ENCODE measurements around the gene CYB561D2. TPM values are rescaled to one million over a fixed set of nuclear protein-coding genes. Genes with fewer than 3 reads are reported as not detected.

The CYB561D2 gene
- total and polyA plus RNA-seq, 2 experiments from 2014 or later = 28.3 to 37.7 TPM

DNA sequence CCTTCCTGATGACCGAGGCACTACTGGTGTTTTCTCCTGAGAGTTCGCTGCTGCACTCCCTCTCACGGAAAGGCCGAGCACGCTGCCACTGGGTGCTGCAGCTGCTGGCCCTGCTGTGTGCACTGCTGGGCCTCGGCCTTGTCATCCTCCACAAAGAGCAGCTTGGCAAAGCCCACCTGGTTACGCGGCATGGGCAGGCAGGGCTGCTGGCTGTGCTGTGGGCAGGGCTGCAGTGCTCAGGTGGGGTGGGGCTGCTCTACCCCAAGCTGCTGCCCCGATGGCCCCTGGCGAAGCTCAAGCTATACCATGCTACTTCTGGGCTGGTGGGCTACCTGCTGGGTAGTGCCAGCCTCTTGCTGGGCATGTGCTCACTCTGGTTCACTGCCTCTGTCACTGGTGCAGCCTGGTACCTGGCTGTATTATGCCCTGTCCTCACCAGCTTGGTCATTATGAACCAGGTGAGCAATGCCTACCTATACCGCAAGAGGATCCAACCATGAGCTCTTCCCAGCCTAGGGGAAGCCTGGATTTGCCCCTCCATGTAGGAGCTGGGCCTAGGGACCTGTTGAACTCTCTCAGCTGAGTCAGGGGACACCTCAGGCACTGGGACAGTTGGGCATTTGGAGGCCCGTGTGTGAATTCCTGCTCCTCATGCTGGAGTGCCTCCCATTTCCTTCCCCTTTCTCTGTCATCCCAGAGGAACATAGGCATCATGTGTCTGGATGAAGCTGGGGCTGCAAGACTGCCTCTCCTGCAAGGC lies 2.8 kb downstream of the CYB561D2 start:
- H3K4me2 ChIP-seq (ENCODE audit: unreplicated experiment) = no peak overlapping the region
- no peaks in the 10 kb centered on the region for H3K9me2 ChIP-seq (ENCODE audit: insufficient read depth)
- no peak for DNase-seq
- H3K27me3 ChIP-seq (replicated peaks; ENCODE audit: insufficient read depth) = no peaks in the 10 kb centered on the region
- H3K27ac ChIP-seq = peak overlapping the region; percentile 41
- H3K4me3 ChIP-seq = no peak overlapping the region
- WGBS, 2 experiments (ENCODE audit: low coverage in 1 of 2, low lambda C conversion rate in 2 of 2, missing lambda C conversion rate in 2 of 2) = 70 to 71% methylated on average over 12 of the region's 12 CpGs
- TF ChIP-seq EZH2 (IDR thresholded peaks at IDR 0.05; ENCODE audit: insufficient read depth, poor library complexity, severe bottlenecking) (no peak), EZH2phosphoT487 (IDR thresholded peaks at IDR 0.05; ENCODE audit: insufficient read depth, low read depth) (no peak)
- H2AFZ ChIP-seq = no peak overlapping the region
- no peaks in the 10 kb centered on the region for H3K9me3 ChIP-seq (ENCODE audit: low read depth)
- peaks cover 7% of the 10 kb centered on the region; the same call in 1 of the 2 replicates for H3K36me3 ChIP-seq (ENCODE audit: low read depth)
- peaks cover 42% of the 10 kb centered on the region for H3K4me1 ChIP-seq (ENCODE audit: insufficient read depth)
- peaks cover 89% of the 10 kb centered on the region for H3K79me2 ChIP-seq (ENCODE audit: insufficient read depth)
- H4K20me1 ChIP-seq (ENCODE audit: insufficient read depth) = peaks cover 10% of the 10 kb centered on the region; the same call in 1 of the 2 replicates
- peak overlapping the region; percentile 22; the same call in 1 of the 2 replicates for H3K9ac ChIP-seq
- in situ Hi-C loops (cut with MboI) = no loop called here
- H3F3A ChIP-seq (ENCODE audit: insufficient read depth) = peaks cover 14% of the 10 kb centered on the region; the same call in 1 of the 2 replicates

DNA sequence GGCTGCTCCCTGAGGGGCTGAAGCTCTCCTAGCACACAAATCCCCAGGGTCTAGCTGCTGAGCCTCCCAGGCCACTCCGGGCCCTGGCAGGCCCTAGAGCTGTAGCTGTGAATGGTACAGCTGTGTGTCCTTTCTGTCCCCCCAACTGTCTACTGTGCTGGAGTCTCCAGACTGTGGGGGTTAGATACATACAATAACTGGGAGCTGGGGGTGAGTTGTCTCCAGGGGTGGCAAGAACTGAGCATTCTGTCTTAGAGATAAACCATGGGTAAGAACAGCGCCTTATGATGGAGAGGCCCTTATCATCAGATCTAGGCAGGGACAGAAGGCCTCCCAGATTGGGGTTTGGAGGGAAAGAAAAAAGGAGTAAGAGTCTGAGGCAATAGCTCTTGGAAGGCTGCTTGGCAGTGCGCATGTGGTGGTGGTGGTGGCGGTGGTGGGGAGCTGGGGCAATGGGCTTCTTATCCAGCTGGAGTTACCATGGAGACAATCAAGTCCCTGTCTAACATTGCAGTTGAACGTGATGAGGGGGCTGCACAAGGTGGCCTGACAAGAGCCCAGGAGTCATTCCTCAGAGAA lies 3.6 kb downstream of the CYB561D2 start:
- H4K20me1 ChIP-seq (ENCODE audit: insufficient read depth) = peaks cover 10% of the 10 kb centered on the region; the same call in 1 of the 2 replicates
- DNase-seq = no peak
- WGBS, 2 experiments (ENCODE audit: low coverage in 1 of 2, low lambda C conversion rate in 2 of 2, missing lambda C conversion rate in 2 of 2) = 69 to 71% methylated on average over 5 of the region's 5 CpGs
- H3K9me3 ChIP-seq (ENCODE audit: low read depth) = no peaks in the 10 kb centered on the region
- H2AFZ ChIP-seq = no peak overlapping the region
- no peaks in the 10 kb centered on the region for H3K9me2 ChIP-seq (ENCODE audit: insufficient read depth)
- no peak overlapping the region for H3K9ac ChIP-seq
- no peak overlapping the region for H3K4me3 ChIP-seq
- no peak overlapping the region for H3K4me2 ChIP-seq (ENCODE audit: unreplicated experiment)
- H3K36me3 ChIP-seq (ENCODE audit: low read depth) = peaks cover 7% of the 10 kb centered on the region; the same call in 1 of the 2 replicates
- peaks cover 14% of the 10 kb centered on the region; the same call in 1 of the 2 replicates for H3F3A ChIP-seq (ENCODE audit: insufficient read depth)
- TF ChIP-seq EZH2 (IDR thresholded peaks at IDR 0.05; ENCODE audit: insufficient read depth, poor library complexity, severe bottlenecking) (no peak), EZH2phosphoT487 (IDR thresholded peaks at IDR 0.05; ENCODE audit: insufficient read depth, low read depth) (no peak)
- H3K27me3 ChIP-seq (replicated peaks; ENCODE audit: insufficient read depth) = no peaks in the 10 kb centered on the region
- H3K4me1 ChIP-seq (ENCODE audit: insufficient read depth) = peaks cover 42% of the 10 kb centered on the region
- peaks cover 93% of the 10 kb centered on the region for H3K79me2 ChIP-seq (ENCODE audit: insufficient read depth)
- in situ Hi-C loops (cut with MboI) = no loop called here
- no peak overlapping the region for H3K27ac ChIP-seq

DNA sequence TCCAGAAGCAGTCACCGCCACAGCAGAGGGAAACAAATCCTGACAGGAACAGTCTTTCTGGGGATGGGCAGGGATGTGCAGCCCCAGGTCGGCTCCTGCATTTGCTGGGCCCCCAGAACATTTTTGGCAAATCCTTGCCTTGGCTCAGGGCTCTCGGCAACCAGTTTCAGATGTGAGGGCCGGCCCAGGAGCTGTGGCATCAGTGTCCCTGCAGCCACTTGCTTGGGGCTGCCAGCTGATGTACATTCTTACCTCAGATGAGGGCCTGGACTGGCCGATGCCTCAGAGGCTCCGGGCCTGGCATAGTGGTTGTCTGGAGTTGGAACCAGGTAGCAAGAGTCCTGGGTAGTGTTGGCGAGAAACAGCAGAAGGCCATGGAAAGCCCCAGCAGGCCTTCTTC lies 4.2 kb downstream of the CYB561D2 start:
- Histone ChIP-seq H3K4me3 (no peak overlapping the region), H2AFZ (no peak overlapping the region), H3K4me2 (ENCODE audit: unreplicated experiment) (no peak overlapping the region), H3K36me3 (ENCODE audit: low read depth) (peaks cover 7% of the 10 kb centered on the region; the same call in 1 of the 2 replicates), H3K9me2 (ENCODE audit: insufficient read depth) (no peaks in the 10 kb centered on the region), H3K27me3 (replicated peaks; ENCODE audit: insufficient read depth) (no peaks in the 10 kb centered on the region), H3K4me1 (ENCODE audit: insufficient read depth) (peaks cover 38% of the 10 kb centered on the region), H3K9ac (no peak overlapping the region), H3K79me2 (ENCODE audit: insufficient read depth) (peaks cover 88% of the 10 kb centered on the region), H3F3A (ENCODE audit: insufficient read depth) (peaks cover 14% of the 10 kb centered on the region; the same call in 1 of the 2 replicates), H4K20me1 (ENCODE audit: insufficient read depth) (peaks cover 10% of the 10 kb centered on the region; the same call in 1 of the 2 replicates), H3K9me3 (ENCODE audit: low read depth) (no peaks in the 10 kb centered on the region), H3K27ac (no peak overlapping the region)
- WGBS, 2 experiments (ENCODE audit: low coverage in 1 of 2, low lambda C conversion rate in 2 of 2, missing lambda C conversion rate in 2 of 2) = 61 to 64% methylated on average over 7 of the region's 7 CpGs
- TF ChIP-seq EZH2 (IDR thresholded peaks at IDR 0.05; ENCODE audit: insufficient read depth, poor library complexity, severe bottlenecking) = no peak
- TF ChIP-seq EZH2phosphoT487 (IDR thresholded peaks at IDR 0.05; ENCODE audit: insufficient read depth, low read depth) = no peak
- DNase-seq = no peak
- in situ Hi-C loops (cut with MboI) = no loop called here

- in situ Hi-C loops (cut with MboI) = no loop called here
Observed at GRCh38 chr3:50355829-50356552, 5.3 kb downstream of the CYB561D2 start.

More at GRCh38 chr3:50355829-50356552, 5.3 kb downstream of the CYB561D2 start:
- Histone ChIP-seq H3K4me3 (peak overlapping the region; percentile 75), H3K4me1 (ENCODE audit: insufficient read depth) (peaks cover 35% of the 10 kb centered on the region), H4K20me1 (ENCODE audit: insufficient read depth) (peaks cover 10% of the 10 kb centered on the region; the same call in 1 of the 2 replicates), H3K79me2 (ENCODE audit: insufficient read depth) (peaks cover 82% of the 10 kb centered on the region), H3K4me2 (ENCODE audit: unreplicated experiment) (peak overlapping the region; percentile 98), H3K9me3 (ENCODE audit: low read depth) (no peaks in the 10 kb centered on the region), H3K27me3 (replicated peaks; ENCODE audit: insufficient read depth) (no peaks in the 10 kb centered on the region), H3F3A (ENCODE audit: insufficient read depth) (peaks cover 14% of the 10 kb centered on the region; the same call in 1 of the 2 replicates), H3K36me3 (ENCODE audit: low read depth) (peaks cover 7% of the 10 kb centered on the region; the same call in 1 of the 2 replicates), H3K27ac (no peak overlapping the region), H3K9me2 (ENCODE audit: insufficient read depth) (no peaks in the 10 kb centered on the region), H3K9ac (peak overlapping the region; percentile 89; the same call in 1 of the 2 replicates), H2AFZ (no peak overlapping the region)
- WGBS, 2 experiments (ENCODE audit: low coverage in 1 of 2, low lambda C conversion rate in 2 of 2, missing lambda C conversion rate in 2 of 2) = 68 to 74% methylated on average over 5 of the region's 5 CpGs
- TF ChIP-seq EZH2 (IDR thresholded peaks at IDR 0.05; ENCODE audit: insufficient read depth, poor library complexity, severe bottlenecking) (no peak), EZH2phosphoT487 (IDR thresholded peaks at IDR 0.05; ENCODE audit: insufficient read depth, low read depth) (no peak)
- peak; percentile 13 for DNase-seq
